Colon (tissue), 2 donors: Measurements from ENCODE around the gene ACER3.
"Not testable (repeated sequence)": the region's sequence is repeated elsewhere in the genome, so short reads cannot be mapped to it uniquely, and the experiment has no call there.

Experiments
- FAIRE-seq: peaks from 2 replicates; lab custom pipeline; 2012; peaks lifted over from hg19 to GRCh38; lab: Jason Lieb, UNC
- donor health status: control.
- donor health status: control.

Gene ACER3

GRCh38 chr11:76919887-76920746, 59.4 kb downstream of the ACER3 start:
- FAIRE-seq = peak; percentile 53

- FAIRE-seq = no peak
Measured at GRCh38 chr11:76927160-76927559, 66.4 kb downstream of the ACER3 start.

- no peak for FAIRE-seq
Measured at GRCh38 chr11:76935042-76935441, 74.3 kb downstream of the ACER3 start.

- no peak for FAIRE-seq
Measured at GRCh38 chr11:76939219-76939631, 78.5 kb downstream of the ACER3 start.

- no peak for FAIRE-seq
Measured at GRCh38 chr11:76944225-76944624, 83.5 kb downstream of the ACER3 start.

GRCh38 chr11:76946223-76946622, 85.5 kb downstream of the ACER3 start:
- no peak for FAIRE-seq

- FAIRE-seq = no peak
Measured at GRCh38 chr11:76947190-76947589, 86.5 kb downstream of the ACER3 start.

GRCh38 chr11:76947800-76948199, 87.1 kb downstream of the ACER3 start:
- FAIRE-seq = no peak

- no peak for FAIRE-seq
Measured at GRCh38 chr11:76955459-76956114, 94.9 kb downstream of the ACER3 start.

- no peak for FAIRE-seq
Measured at GRCh38 chr11:76962583-76963416, 102.1 kb downstream of the ACER3 start.

- not testable (repeated sequence) for FAIRE-seq
Measured at GRCh38 chr11:76963417-76964168, 102.9 kb downstream of the ACER3 start.

- FAIRE-seq = no peak
Measured at GRCh38 chr11:76972051-76972450, 111.3 kb downstream of the ACER3 start.

GRCh38 chr11:76974179-76974891, 113.6 kb downstream of the ACER3 start:
- FAIRE-seq = peak; percentile 41

- no peak for FAIRE-seq
Measured at GRCh38 chr11:76975513-76975912, 114.8 kb downstream of the ACER3 start.

- no peak for FAIRE-seq
Measured at GRCh38 chr11:76977791-76978190, 117.1 kb downstream of the ACER3 start.

- no peak for FAIRE-seq
Measured at GRCh38 chr11:76978239-76978638, 117.5 kb downstream of the ACER3 start.

GRCh38 chr11:76978818-76979217, 118.1 kb downstream of the ACER3 start:
- FAIRE-seq = no peak

- FAIRE-seq = no peak
Measured at GRCh38 chr11:76980196-76980595, 119.5 kb downstream of the ACER3 start.

- no peak for FAIRE-seq
Measured at GRCh38 chr11:76984743-76985142, 124.0 kb downstream of the ACER3 start.

- FAIRE-seq = no peak
Measured at GRCh38 chr11:76987203-76987602, 126.5 kb downstream of the ACER3 start.

GRCh38 chr11:76990628-76991027, 129.9 kb downstream of the ACER3 start:
- no peak for FAIRE-seq
